GM19099 (cell line): ENCODE data around the gene FN3KRP.

Experiments used
- POLR2A ChIP-seq: IDR thresholded peaks from 3 replicates; pipeline ENCODE4 v1.6.1; 2011; ENCODE audit warnings: low read depth; ENCODE audit not compliant: insufficient read length; ENCODE audit errors: extremely low read depth

Gene FN3KRP

GRCh38 chr17:82767041-82767754, 50.7 kb downstream of the FN3KRP start:
- TF ChIP-seq POLR2A = no peak

- TF ChIP-seq POLR2A = no peak
Measured at GRCh38 chr17:82769041-82769440, 52.5 kb downstream of the FN3KRP start.

GRCh38 chr17:82772026-82772425, 55.5 kb downstream of the FN3KRP start:
- TF ChIP-seq POLR2A = no peak

- no peak for TF ChIP-seq POLR2A
Measured at GRCh38 chr17:82775001-82775823, 58.7 kb downstream of the FN3KRP start.

GRCh38 chr17:82776454-82776853, 59.9 kb downstream of the FN3KRP start:
- TF ChIP-seq POLR2A = no peak
